Measurements from ENCODE around the gene ANKRD44.

Gene ANKRD44

GRCh38 chr2:197109326-197109725 lies 201.3 kb downstream of the ANKRD44 start:
- in situ Hi-C loops (cut with HindIII; ENCODE audit: low pct_ligation_motif_present, low sequenced_read_pairs): no loop called here
- Histone ChIP-seq H3K4me3 (ENCODE audit: low read depth, low read length) (no peak overlapping the region), H3K27me3 (replicated peaks) (no peaks in the 10 kb centered on the region), H3K36me3 (replicated peaks) (no peaks in the 10 kb centered on the region), H3K27ac (peak overlapping the region; percentile 25)
- TF ChIP-seq CTCF (IDR thresholded peaks at IDR 0.05; ENCODE audit: low read depth, low read length, missing control alignments): no peak
- no peak for DNase-seq

DNA sequence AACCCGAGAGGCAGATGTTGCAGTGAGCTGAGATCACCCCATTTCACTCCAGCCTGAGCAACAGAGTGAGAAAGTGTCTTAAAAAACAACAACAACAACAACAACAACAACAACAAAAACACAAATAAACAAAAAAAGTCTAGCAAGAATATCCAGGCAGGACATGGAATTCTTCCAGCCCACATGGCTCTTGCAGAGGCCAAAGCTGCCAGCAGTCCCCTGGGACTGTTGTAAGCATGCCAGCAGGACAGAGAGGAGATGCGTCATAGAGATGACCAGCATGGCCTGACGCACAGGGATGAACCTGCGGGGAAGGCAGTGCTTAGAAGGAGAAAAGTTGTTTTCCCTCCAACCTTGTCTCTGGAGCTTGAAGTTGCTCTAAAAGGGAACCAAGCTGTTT lies 201.8 kb downstream of the ANKRD44 start:
- H3K4me3 ChIP-seq (ENCODE audit: low read depth, low read length): no peak overlapping the region
- H3K36me3 ChIP-seq (replicated peaks): no peaks in the 10 kb centered on the region
- peak; percentile 94 for DNase-seq
- H3K27me3 ChIP-seq (replicated peaks): no peaks in the 10 kb centered on the region
- H3K27ac ChIP-seq: peak overlapping the region; percentile 85
- no peak for TF ChIP-seq CTCF (IDR thresholded peaks at IDR 0.05; ENCODE audit: low read depth, low read length, missing control alignments)
- in situ Hi-C loops (cut with HindIII; ENCODE audit: low pct_ligation_motif_present, low sequenced_read_pairs): no loop called here

GRCh38 chr2:197107291-197108269 lies 203.0 kb downstream of the ANKRD44 start:
- H3K27me3 ChIP-seq (replicated peaks): no peaks in the 10 kb centered on the region
- no peaks in the 10 kb centered on the region for H3K36me3 ChIP-seq (replicated peaks)
- no peak for TF ChIP-seq CTCF (IDR thresholded peaks at IDR 0.05; ENCODE audit: low read depth, low read length, missing control alignments)
- peak; percentile 56 for DNase-seq
- no peak overlapping the region for H3K4me3 ChIP-seq (ENCODE audit: low read depth, low read length)
- in situ Hi-C loops (cut with HindIII; ENCODE audit: low pct_ligation_motif_present, low sequenced_read_pairs): no loop called here
- peak overlapping the region; percentile 85 for H3K27ac ChIP-seq

DNA sequence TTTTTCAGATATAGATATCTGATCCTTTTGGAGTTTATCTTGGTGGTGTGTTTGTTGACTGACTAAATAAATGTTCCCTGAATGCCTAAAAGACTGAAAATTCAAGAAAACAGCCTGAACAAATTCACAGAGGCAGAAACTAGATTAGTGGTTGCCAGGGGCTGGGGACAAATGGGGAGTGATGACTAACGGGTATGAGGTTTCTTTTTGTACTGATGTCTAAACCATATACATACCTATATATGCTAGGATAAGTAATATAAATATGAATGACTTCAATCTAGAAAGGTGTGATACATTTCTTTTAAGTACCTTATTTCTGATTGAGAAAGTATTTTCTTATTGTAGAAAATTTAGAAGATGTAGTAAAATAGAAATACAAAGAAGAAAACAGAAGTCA lies 207.2 kb downstream of the ANKRD44 start:
- Histone ChIP-seq H3K4me3 (ENCODE audit: low read depth, low read length) (no peak overlapping the region), H3K27me3 (replicated peaks) (no peaks in the 10 kb centered on the region), H3K36me3 (replicated peaks) (no peaks in the 10 kb centered on the region), H3K27ac (no peak overlapping the region)
- no peak for DNase-seq
- no peak for TF ChIP-seq CTCF (IDR thresholded peaks at IDR 0.05; ENCODE audit: low read depth, low read length, missing control alignments)
- in situ Hi-C loops (cut with HindIII; ENCODE audit: low pct_ligation_motif_present, low sequenced_read_pairs): no loop called here

GRCh38 chr2:197102231-197102630 lies 208.3 kb downstream of the ANKRD44 start:
- H3K27me3 ChIP-seq (replicated peaks): no peaks in the 10 kb centered on the region
- no peaks in the 10 kb centered on the region for H3K36me3 ChIP-seq (replicated peaks)
- TF ChIP-seq CTCF (IDR thresholded peaks at IDR 0.05; ENCODE audit: low read depth, low read length, missing control alignments): no peak
- no peak for DNase-seq
- H3K4me3 ChIP-seq (ENCODE audit: low read depth, low read length): no peak overlapping the region
- in situ Hi-C loops (cut with HindIII; ENCODE audit: low pct_ligation_motif_present, low sequenced_read_pairs): no loop called here
- no peak overlapping the region for H3K27ac ChIP-seq

Measured in brain microvascular endothelial cell (primary cell).